ENCODE measurements around the gene RAB3D. TPM values are rescaled to one million over a fixed set of nuclear protein-coding genes. Genes with fewer than 3 reads are reported as not detected.
"Not testable (repeated sequence)": the region's sequence is repeated elsewhere in the genome, so short reads cannot be mapped to it uniquely, and the experiment has no call there.

The RAB3D gene
- total and polyA plus RNA-seq, 2 of the 4 experiments (the other 2 are of a cell fraction) = 4.8 to 5.5 TPM

- TF ChIP-seq MAZ (IDR thresholded peaks at IDR 0.05; ENCODE audit: borderline replicate concordance, low read depth, low read length) = no peak
Observed at GRCh38 chr19:11379857-11380350, 40.4 kb upstream of the RAB3D start (continued).

GRCh38 chr19:11379269-11379845, 39.9 kb upstream of the RAB3D start:
- H2AFZ ChIP-seq (replicated peaks; ENCODE audit: low read length, poor library complexity); H3K23ac ChIP-seq (ENCODE audit: low read depth, low read length); H3K56ac ChIP-seq (ENCODE audit: extremely low read depth, insufficient read depth, low read length); H2BK20ac ChIP-seq (ENCODE audit: low read depth, low read length); H4K91ac ChIP-seq (ENCODE audit: insufficient read depth, low read depth, low read length); H3K9me3 ChIP-seq (ENCODE audit: control insufficient read depth, insufficient read depth, low read length); H3K4ac ChIP-seq (ENCODE audit: low read depth, low read length); H3K9ac ChIP-seq (ENCODE audit: low read depth, low read length); H3K18ac ChIP-seq (ENCODE audit: low read depth, low read length); BruUV-seq (replicated peaks); H2BK15ac ChIP-seq (ENCODE audit: low read depth, low read length); H3K4me3 ChIP-seq (ENCODE audit: insufficient read depth, low read depth, low read length); H2BK5ac ChIP-seq (ENCODE audit: low read depth, low read length, poor library complexity, severe bottlenecking); H2AK5ac ChIP-seq (ENCODE audit: low read depth, low read length); H3K14ac ChIP-seq (replicated peaks; ENCODE audit: low read depth, low read length); H3K4me2 ChIP-seq (ENCODE audit: low read depth, low read length); ATAC-seq (ENCODE audit: low read depth); DNase-seq; H2AK9ac ChIP-seq (replicated peaks; ENCODE audit: low read depth, low read length, poor library complexity); in situ Hi-C loops (cut with MboI; ENCODE audit: low sequenced_read_pairs); H4K5ac ChIP-seq (ENCODE audit: low read depth, low read length); H3K36me3 ChIP-seq (ENCODE audit: control insufficient read depth, insufficient read depth, low read length); intact Hi-C loops (cut with micrococcal nuclease); H3K27ac ChIP-seq (ENCODE audit: insufficient read depth, low read length); H4K8ac ChIP-seq (ENCODE audit: low read depth in 2 of 2, low read length in 2 of 2); dilution Hi-C loops (cut with HindIII; ENCODE audit: low sequenced_read_pairs, unreplicated experiment); POLR2A ChIA-PET (ENCODE audit: unreplicated experiment); H2BK120ac ChIP-seq (ENCODE audit: low read depth, low read length); H3K27me3 ChIP-seq (ENCODE audit: control insufficient read depth, insufficient read depth, low read length): not testable (repeated sequence)
- H3K9me1 ChIP-seq (ENCODE audit: insufficient read depth, low read length) = peaks cover 30% of the 10 kb centered on the region
- H4K20me1 ChIP-seq (ENCODE audit: insufficient read depth, low read length) = peaks cover 11% of the 10 kb centered on the region; the same call in 1 of the 2 replicates
- peaks cover 8 to 33% of the 10 kb centered on the region in 2 experiments for H3K79me1 ChIP-seq (ENCODE audit: low read depth in 1 of 2, low read length in 2 of 2)
- peaks cover 27% of the 10 kb centered on the region for H3K4me1 ChIP-seq (ENCODE audit: control insufficient read depth, insufficient read depth, low read length)
- CTCF ChIA-PET = interaction anchor here (1.5 to 2.9 kb wide), 2 partner anchors 56 to 85 kb away, joined by 5 to 9 read pairs; partner anchors contain the start of genes ODAD3 and PRKCSH
- WGBS, 2 experiments (ENCODE audit: extremely low coverage in 2 of 2, insufficient read length in 1 of 2) = 87% methylated on average over 6 of the region's 14 CpGs; no CpG with 5 or more reads in 1 of the 2 experiments
